HEK293 (cell line): Measurements from ENCODE around the gene DCK.

Source experiments
- CTCF ChIA-PET: fragments of 350-600 bp; formaldehyde crosslinking; extraction: SDS; loops from one replicate; lab custom pipeline; 2021; ENCODE audit warnings: antibody characterized with exemption; lab: Yijun Ruan, JAX
- POLR2A ChIA-PET: fragments of 300-600 bp; formaldehyde crosslinking; extraction: SDS; loops from one replicate; lab custom pipeline; 2020; ENCODE audit warnings: antibody characterized with exemption, inconsistent platforms; lab: Yijun Ruan, JAX
- H3K27ac ChIP-seq: fragments of 200-500 bp; sonication (Bioruptor generic); 2 replicates; pipeline ENCODE4 v1.5.1; 2014; ENCODE audit warnings: low read depth, low read length, control low read depth, inconsistent platforms; ENCODE audit errors: extremely low read depth
- H3K36me3 ChIP-seq, 2 experiments: fragments of 200-500 bp in 1 of 2; sonication (Bioruptor generic) in 1 of 2; 1 replicate in 1 of 2; 2 replicates in 1 of 2; pipeline ENCODE4 v1.5.1; 2014 to 2017; ENCODE audit warnings: inconsistent platforms in 2 of 2, low read length in 2 of 2; ENCODE audit not compliant: control insufficient read depth in 2 of 2, insufficient read depth in 1 of 2
- H3K4me1 ChIP-seq: fragments of 200-500 bp; sonication (Bioruptor generic); 2 replicates; pipeline ENCODE4 v1.5.1; 2014; ENCODE audit warnings: mild to moderate bottlenecking, low read length, inconsistent platforms; ENCODE audit not compliant: control insufficient read depth, insufficient read depth
- H3K4me3 ChIP-seq: 2 replicates; pipeline ENCODE4 v1.5.1; 2011; ENCODE audit warnings: low read depth, mild to moderate bottlenecking, control low read depth, low read length, moderate library complexity
- H3K9me3 ChIP-seq: fragments of 200-500 bp; sonication (Bioruptor generic); 2 replicates; pipeline ENCODE4 v1.5.1; 2014; ENCODE audit warnings: low read depth, low read length, inconsistent platforms; ENCODE audit not compliant: control insufficient read depth, insufficient read depth
- GLIS2 ChIP-seq: fragments of 450-650 bp; formaldehyde crosslinking; IDR thresholded peaks from 2 replicates; pipeline ENCODE4 v1.5.1; 2016; ENCODE audit warnings: missing biosample characterization, missing genetic modification characterization
- MZF1 ChIP-seq: fragments of 450-650 bp; formaldehyde crosslinking; IDR thresholded peaks from 2 replicates; pipeline ENCODE4 v1.5.1; 2017; ENCODE audit warnings: missing biosample characterization, missing genetic modification characterization, borderline replicate concordance
- PRDM1 ChIP-seq: fragments of 450-650 bp; formaldehyde crosslinking; IDR thresholded peaks from 2 replicates; pipeline ENCODE4; 2016; ENCODE audit warnings: missing biosample characterization, missing genetic modification characterization
- REPIN1 ChIP-seq: fragments of 450-650 bp; formaldehyde crosslinking; IDR thresholded peaks from 2 replicates; pipeline ENCODE4 v1.5.1; 2017; ENCODE audit warnings: missing biosample characterization, missing genetic modification characterization, low read depth
- SCRT1 ChIP-seq: fragments of 450-650 bp; formaldehyde crosslinking; IDR thresholded peaks from 2 replicates; pipeline ENCODE4 v1.5.1; 2016; ENCODE audit warnings: missing biosample characterization, missing genetic modification characterization, borderline replicate concordance
- TSHZ1 ChIP-seq: fragments of 450-650 bp; formaldehyde crosslinking; IDR thresholded peaks from 2 replicates; pipeline ENCODE4 v1.5.1; 2016; ENCODE audit warnings: missing biosample characterization, missing genetic modification characterization, borderline replicate concordance
- ZBTB48 ChIP-seq: fragments of 450-650 bp; formaldehyde crosslinking; IDR thresholded peaks from 2 replicates; pipeline ENCODE4 v1.5.1; 2016; ENCODE audit warnings: missing biosample characterization, missing genetic modification characterization
- ZNF148 ChIP-seq: fragments of 450-650 bp; formaldehyde crosslinking; IDR thresholded peaks from 2 replicates; pipeline ENCODE4 v1.5.0; 2017; ENCODE audit warnings: missing biosample characterization, missing genetic modification characterization, borderline replicate concordance
- ZNF19 ChIP-seq: fragments of 450-650 bp; formaldehyde crosslinking; IDR thresholded peaks from 2 replicates; pipeline ENCODE4; 2016; ENCODE audit warnings: missing biosample characterization, missing genetic modification characterization, low read depth
- ZNF223 ChIP-seq: fragments of 450-650 bp; formaldehyde crosslinking; IDR thresholded peaks from 2 replicates; pipeline ENCODE4 v1.5.1; 2016; ENCODE audit warnings: missing biosample characterization, missing genetic modification characterization
- ZNF302 ChIP-seq: fragments of 450-650 bp; formaldehyde crosslinking; IDR thresholded peaks from 2 replicates; pipeline ENCODE4 v1.5.1; 2016; ENCODE audit warnings: missing biosample characterization, missing genetic modification characterization, low read depth
- ZNF514 ChIP-seq: fragments of 450-650 bp; formaldehyde crosslinking; IDR thresholded peaks from 2 replicates; pipeline ENCODE4 v1.5.1; 2016; ENCODE audit warnings: missing biosample characterization, missing genetic modification characterization
- ZNF600 ChIP-seq: fragments of 450-650 bp; formaldehyde crosslinking; IDR thresholded peaks from 2 replicates; pipeline ENCODE4 v1.5.1; 2016; ENCODE audit warnings: missing biosample characterization, missing genetic modification characterization
- ZNF639 ChIP-seq: fragments of 450-650 bp; formaldehyde crosslinking; IDR thresholded peaks from 2 replicates; pipeline ENCODE4 v1.5.1; 2016; ENCODE audit warnings: missing biosample characterization, missing genetic modification characterization
- ZNF670 ChIP-seq: fragments of 450-650 bp; formaldehyde crosslinking; IDR thresholded peaks from 2 replicates; pipeline ENCODE4 v1.5.1; 2016; ENCODE audit warnings: missing biosample characterization, missing genetic modification characterization, low read depth
- ZNF701 ChIP-seq: fragments of 450-650 bp; formaldehyde crosslinking; IDR thresholded peaks from 2 replicates; pipeline ENCODE4 v1.5.1; 2016; ENCODE audit warnings: missing biosample characterization, missing genetic modification characterization
- ZNF707 ChIP-seq: fragments of 450-650 bp; formaldehyde crosslinking; IDR thresholded peaks from 2 replicates; pipeline ENCODE4 v1.5.1; 2016; ENCODE audit warnings: missing biosample characterization, missing genetic modification characterization
- ZSCAN4 ChIP-seq: fragments of 450-650 bp; formaldehyde crosslinking; IDR thresholded peaks from 2 replicates; pipeline ENCODE4 v1.5.1; 2017; ENCODE audit warnings: missing biosample characterization, missing genetic modification characterization
- ZSCAN5A ChIP-seq: fragments of 450-650 bp; formaldehyde crosslinking; IDR thresholded peaks from 2 replicates; pipeline ENCODE4 v1.5.1; 2016; ENCODE audit warnings: missing biosample characterization, missing genetic modification characterization

The DCK gene

GRCh38 chr4:70980196-70980595 lies 13.3 kb upstream of the DCK start:
- CTCF ChIA-PET, result interaction anchor here (0.6 kb wide), 1 partner anchor 13 kb away, joined by 3 read pairs; the partner anchor contains the start of gene DCK
- POLR2A ChIA-PET, result no interaction called here
- no peak for TF ChIP-seq ZSCAN5A (tag by site-specific recombination)
- no peak for TF ChIP-seq ZBTB48 (tag by site-specific recombination)
- no peak for TF ChIP-seq ZNF707 (tag by site-specific recombination)
- no peak for TF ChIP-seq ZNF514
- no peak for TF ChIP-seq ZSCAN4 (tag by site-specific recombination)
- no peak for TF ChIP-seq SCRT1 (tag by site-specific recombination)
- no peak for TF ChIP-seq ZNF148 (tag by site-specific recombination)
- no peak for TF ChIP-seq GLIS2 (tag by site-specific recombination)
- no peak for TF ChIP-seq ZNF600 (tag by site-specific recombination)
- no peak for TF ChIP-seq PRDM1
- TF ChIP-seq ZNF19 (tag by site-specific recombination), result no peak
- TF ChIP-seq ZNF670 (tag by site-specific recombination), result no peak
- TF ChIP-seq ZNF223 (tag by site-specific recombination), result no peak
- TF ChIP-seq ZNF302 (tag by site-specific recombination), result no peak
- TF ChIP-seq ZNF701 (tag by site-specific recombination), result no peak
- no peak for TF ChIP-seq ZNF639 (tag by site-specific recombination)
- no peak for TF ChIP-seq REPIN1 (tag by site-specific recombination)
- TF ChIP-seq MZF1 (tag by site-specific recombination), result no peak
- TF ChIP-seq TSHZ1 (tag by site-specific recombination), result no peak
- TF ChIP-seq, all 188 proteins: peak for 0
- Histone ChIP-seq H3K4me1 (no peaks in the 10 kb centered on the region), H3K4me3 (no peak overlapping the region), H3K27ac (no peak overlapping the region), H3K36me3 (peaks cover 0 to 14% of the 10 kb centered on the region in 2 experiments; a peak in 1 of 3 replicates), H3K9me3 (no peaks in the 10 kb centered on the region)
